ENCODE measurements around the gene RNF138.
"Not testable (repeated sequence)": the region's sequence is repeated elsewhere in the genome, so short reads cannot be mapped to it uniquely, and the experiment has no call there.

The RNF138 gene, protein sequence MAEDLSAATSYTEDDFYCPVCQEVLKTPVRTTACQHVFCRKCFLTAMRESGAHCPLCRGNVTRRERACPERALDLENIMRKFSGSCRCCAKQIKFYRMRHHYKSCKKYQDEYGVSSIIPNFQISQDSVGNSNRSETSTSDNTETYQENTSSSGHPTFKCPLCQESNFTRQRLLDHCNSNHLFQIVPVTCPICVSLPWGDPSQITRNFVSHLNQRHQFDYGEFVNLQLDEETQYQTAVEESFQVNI

GRCh38 chr18:32091724-32092421 is at the start of gene RNF138:
Gene RNF138 (plus strand): TSS chr18:32091874. CDS start chr18:32092777, 903 bp downstream.
- DNase-seq (ENCODE audit: low spot score), result peak; percentile 67

DNA sequence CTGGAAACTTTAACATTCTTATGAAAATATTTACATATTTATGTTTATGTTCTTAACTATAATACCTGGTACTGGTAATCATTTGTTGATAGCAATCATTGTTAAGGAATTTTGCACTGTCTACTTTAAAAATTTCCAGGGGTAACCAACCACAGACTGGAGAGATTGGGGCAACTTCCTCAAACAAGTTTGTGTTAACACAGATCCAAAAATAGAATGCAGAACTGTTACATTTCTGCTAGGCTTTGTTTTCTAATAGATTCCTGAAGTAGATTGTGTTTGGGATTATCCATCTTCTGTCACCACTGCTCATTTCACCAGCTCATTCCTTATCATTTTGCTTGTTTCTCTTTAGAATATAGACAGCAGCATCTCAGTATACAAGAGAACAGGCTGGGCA is 49.3 kb upstream of the RNF138 start:
- DNase-seq (ENCODE audit: low spot score), result no peak

DNA sequence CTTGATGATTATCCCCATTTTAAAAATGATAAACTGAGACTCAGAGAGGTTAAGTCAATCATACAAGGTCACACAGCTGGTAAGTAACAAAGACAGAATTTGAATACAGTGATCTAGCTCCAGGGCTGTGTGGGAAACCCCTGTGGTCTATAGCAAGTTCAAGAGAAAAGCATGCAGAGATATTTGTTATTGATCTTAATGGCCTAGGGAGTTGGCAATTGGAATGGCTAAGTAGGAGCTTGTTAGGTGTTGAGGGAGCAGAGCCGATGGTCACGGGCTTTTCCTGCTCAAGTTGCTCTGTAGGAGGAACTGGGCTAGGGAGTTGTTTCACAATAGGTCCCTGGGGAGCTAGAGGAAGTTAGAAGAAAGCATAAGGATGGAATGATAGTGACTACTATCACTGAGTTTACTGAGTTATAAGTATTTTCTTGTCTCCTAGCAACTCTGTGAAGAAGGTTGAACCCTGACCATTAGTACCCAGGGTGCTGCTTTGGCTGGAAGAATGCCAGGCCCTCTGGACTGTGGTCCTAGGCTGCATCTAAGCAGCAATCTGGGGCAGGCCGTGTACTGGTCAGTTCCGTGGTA is 43.1 kb upstream of the RNF138 start:
- peak; percentile 43 for DNase-seq (ENCODE audit: low spot score)

GRCh38 chr18:32049393-32050171 is 42.1 kb upstream of the RNF138 start:
- DNase-seq (ENCODE audit: low spot score), result no peak

DNA sequence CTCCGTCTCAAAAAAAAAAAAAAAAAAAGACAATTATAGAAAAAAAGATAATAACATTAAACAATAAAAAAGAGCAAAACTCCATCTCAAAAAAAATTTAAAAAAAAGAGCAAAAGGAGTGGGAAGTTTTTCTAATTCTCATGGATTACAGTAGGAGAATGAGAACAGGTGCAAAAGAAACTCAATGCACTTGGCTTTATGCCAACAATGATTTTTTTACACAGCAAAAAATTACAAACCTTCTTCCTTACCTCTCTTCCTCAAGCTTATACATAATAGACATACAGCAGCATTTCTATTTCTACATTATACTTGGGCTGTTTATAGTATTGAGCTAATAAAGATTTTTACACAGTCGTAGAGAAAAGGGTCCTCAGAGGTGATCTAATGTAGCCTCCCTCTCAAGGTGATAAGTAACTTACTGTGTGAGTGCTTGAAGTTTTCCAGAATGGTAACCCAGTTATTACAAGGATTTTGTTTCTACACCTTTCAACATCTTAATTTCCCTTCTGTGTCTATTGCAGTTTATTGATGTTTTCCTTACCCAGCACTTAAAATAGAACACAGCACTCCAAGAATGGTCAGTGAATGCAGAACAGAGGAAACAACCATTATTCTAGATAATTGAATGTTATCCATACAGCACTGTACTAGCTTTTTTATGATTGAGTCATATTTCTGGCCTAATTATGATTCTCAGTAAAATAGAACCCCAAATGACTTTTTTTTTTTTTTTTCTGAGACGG is 34.9 kb upstream of the RNF138 start:
- DNase-seq (ENCODE audit: low spot score), result no peak

GRCh38 chr18:32057624-32058165 is 34.0 kb upstream of the RNF138 start:
- DNase-seq (ENCODE audit: low spot score), result no peak

DNA sequence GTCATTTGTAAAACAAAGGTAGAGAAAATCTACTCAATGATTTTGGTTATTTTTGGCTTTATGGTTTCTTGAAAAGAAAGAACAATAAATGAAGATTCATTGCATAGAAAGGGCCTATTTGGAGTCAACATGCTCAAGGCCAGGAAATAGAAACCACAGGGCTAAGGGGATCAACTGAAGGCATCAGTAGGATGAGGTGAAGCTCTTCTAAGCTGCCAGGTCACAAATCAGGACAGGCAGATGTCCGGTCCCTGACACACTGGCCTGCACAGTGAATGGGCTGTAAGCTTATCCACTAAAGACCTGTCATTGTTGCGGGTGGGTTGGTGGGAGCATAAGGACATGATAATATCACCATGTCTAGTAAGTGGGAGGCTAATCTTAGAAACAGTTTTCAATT is 31.6 kb upstream of the RNF138 start:
- no peak for DNase-seq (ENCODE audit: low spot score)

- no peak for DNase-seq (ENCODE audit: low spot score)
These were observed 24.1 kb upstream of the RNF138 start for GRCh38 chr18:32067375-32068167.

DNA sequence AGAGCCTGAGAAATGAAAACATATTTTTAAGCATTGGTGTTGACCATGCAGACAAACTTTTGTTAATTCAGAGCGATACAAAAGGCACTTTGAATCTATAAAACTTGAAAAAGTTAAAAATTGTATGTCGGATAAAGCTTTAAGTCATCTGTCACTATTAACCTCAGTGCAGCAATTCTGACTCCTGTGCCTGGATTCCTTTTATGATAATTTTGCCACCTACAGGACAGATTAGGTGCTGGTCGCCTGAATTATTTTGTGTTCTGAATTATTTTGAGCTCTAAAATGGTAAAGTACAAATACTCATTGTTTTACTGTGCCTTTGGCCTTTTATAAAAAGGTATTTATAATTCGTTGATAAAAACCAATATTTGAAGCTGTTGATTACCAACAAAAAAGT is 19.4 kb upstream of the RNF138 start:
- peak; percentile 52 for DNase-seq (ENCODE audit: low spot score)

DNA sequence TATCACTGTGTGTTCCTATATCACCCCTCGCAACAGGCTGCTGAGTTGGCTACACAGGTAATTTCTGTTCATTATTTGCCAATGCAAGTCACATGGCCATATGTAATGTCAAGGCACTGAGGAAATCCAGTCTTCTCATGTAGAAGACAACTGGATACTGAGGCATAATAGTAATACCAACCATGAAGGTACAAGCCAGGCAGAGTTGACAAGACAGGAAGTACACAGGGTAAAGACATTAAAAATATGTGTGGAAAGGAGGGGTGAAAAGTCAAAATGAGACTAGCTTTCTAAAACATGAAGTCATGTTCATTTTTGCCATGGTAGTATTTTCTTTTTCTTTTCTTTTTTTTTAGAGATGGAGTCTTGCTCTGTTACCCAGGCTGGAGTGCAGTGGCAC is 17.5 kb upstream of the RNF138 start:
- DNase-seq (ENCODE audit: low spot score), result no peak

DNA sequence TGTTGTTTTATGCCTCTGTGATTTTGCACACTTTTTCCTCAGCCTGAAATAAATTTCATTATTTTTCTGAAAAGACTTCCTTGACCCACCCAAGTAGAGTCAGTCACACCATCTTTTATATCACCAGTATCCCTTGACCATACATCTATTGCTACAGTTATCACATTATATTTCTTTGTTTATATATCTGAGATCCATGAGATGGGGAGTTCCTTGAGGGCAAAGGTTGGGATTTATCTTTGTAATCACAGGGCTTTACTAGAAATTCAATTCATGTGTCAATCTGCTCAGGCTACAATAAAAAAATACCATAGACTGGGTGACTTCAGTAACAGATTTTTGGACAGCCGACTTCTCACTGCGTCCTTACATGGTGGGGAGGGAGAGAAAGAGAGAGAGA is 12.8 kb upstream of the RNF138 start:
- no peak for DNase-seq (ENCODE audit: low spot score)

GRCh38 chr18:32081881-32082280 is 9.8 kb upstream of the RNF138 start:
- no peak for DNase-seq (ENCODE audit: low spot score)

DNA sequence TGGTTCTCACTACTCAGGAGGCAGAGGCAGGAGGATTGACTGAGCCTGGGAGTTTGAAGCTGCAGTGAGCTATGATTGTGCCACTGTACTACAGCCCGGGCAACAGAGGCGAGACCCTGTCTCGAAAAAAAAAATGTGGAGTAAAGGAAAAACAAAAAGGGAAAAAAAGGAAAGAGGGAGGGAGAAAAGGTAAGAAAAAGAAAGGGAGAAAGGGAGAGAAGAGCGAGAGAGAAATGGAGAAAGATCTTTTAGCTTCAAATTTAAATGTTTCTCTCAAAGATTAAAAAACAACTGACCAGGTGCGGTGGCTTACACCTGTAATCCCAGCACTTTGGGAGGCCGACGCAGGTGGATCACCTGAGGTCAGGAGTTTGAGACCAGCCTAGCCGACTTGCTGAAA is 7.9 kb upstream of the RNF138 start:
- no peak for DNase-seq (ENCODE audit: low spot score)

GRCh38 chr18:32086881-32087280 is 4.8 kb upstream of the RNF138 start:
- DNase-seq (ENCODE audit: low spot score), result no peak

DNA sequence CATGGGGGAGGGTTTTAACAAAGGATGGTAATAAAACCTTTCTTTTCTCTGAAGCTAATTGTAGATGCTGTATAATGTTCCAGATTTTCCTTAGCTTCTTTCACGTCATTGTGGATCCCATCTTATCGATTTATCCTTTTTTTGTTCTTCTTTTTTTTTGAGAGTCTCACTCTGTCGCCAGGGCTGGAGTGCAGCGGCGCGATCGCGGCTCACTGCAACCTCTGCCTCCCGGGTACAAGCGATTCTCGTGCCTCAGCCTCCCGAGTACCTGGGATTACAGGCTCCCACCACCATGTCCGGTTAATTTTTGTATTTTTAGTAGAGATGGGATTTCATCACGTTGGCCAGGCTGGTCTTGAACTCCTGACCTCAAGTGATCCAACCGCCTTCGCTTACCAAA is 843 bp upstream of the RNF138 start:
- DNase-seq (ENCODE audit: low spot score), result not testable (repeated sequence)

- DNase-seq (ENCODE audit: low spot score), result no peak
These were observed 350 bp upstream of the RNF138 start for GRCh38 chr18:32091325-32091723.

GRCh38 chr18:32092422-32093101 is 888 bp downstream of the RNF138 start:
- DNase-seq (ENCODE audit: low spot score), result peak; percentile 96

DNA sequence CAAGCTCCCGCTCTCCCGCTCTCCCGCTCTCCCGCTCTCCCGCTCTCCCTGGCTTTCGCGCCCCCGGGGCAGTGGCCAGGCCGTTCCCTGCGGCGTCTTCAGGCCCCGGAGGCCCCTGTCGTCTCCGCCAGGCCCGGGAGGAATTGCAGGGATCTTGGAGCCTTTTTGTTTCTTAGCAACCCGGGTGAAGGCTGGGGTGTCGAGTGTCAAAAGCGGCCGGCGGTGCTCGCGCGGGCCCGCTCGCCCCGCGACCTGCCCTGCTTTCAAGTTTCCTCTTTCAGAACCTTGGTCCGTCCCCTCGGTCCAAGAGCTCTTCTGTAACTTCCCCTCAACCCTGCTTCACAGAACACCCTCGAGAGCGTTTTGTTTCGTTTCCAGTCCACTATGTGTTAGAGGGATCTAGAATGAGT is 1.4 kb downstream of the RNF138 start:
- no peak for DNase-seq (ENCODE audit: low spot score)

GRCh38 chr18:32093523-32093922 is 1.8 kb downstream of the RNF138 start:
- DNase-seq (ENCODE audit: low spot score), result no peak

DNA sequence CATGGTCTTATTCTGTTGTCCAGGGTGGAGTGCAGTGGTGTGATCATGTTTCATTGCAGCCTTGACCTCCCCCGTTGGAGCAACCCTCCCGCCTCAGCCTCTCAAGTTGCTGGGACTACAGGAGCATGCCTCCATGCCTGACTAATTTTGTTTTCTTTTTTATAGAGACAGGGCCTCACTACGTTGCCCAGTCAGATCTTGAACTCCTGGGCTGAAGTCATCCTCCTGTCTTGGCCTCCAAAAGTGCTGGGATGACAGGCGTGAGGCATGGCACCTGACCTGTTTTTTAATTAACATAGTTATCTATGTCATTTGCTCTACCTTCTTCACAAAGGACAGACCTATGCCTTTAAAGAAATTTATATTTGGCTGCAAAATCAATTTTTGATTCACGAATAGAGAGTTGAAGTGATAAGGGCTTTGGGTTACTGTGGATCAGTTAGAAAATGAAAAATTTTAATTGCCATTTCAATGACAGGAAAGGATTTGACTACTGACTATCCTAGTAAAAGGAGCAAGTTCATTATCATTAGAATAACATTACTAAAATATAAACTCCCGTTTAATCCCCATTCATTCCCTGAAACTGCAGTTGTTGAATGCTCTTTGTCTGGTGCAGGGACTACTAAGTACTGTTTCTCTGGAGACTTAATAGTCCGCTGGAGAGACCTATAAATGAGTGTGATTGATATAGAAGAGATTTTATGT is 3.7 kb downstream of the RNF138 start:
- DNase-seq (ENCODE audit: low spot score), result no peak

Measured in COLO829 (cell line).